GM21526 (cell line): ENCODE measurements around the gene KDM3B.

Experiments
- ATAC-seq: cut with Tn5 transposase; IDR thresholded peaks from one replicate; pipeline ENCODE4 v1.9.1; 2021; ENCODE audit warnings: moderate library complexity; ENCODE audit not compliant: unreplicated experiment, low FRiP score

Gene KDM3B

DNA sequence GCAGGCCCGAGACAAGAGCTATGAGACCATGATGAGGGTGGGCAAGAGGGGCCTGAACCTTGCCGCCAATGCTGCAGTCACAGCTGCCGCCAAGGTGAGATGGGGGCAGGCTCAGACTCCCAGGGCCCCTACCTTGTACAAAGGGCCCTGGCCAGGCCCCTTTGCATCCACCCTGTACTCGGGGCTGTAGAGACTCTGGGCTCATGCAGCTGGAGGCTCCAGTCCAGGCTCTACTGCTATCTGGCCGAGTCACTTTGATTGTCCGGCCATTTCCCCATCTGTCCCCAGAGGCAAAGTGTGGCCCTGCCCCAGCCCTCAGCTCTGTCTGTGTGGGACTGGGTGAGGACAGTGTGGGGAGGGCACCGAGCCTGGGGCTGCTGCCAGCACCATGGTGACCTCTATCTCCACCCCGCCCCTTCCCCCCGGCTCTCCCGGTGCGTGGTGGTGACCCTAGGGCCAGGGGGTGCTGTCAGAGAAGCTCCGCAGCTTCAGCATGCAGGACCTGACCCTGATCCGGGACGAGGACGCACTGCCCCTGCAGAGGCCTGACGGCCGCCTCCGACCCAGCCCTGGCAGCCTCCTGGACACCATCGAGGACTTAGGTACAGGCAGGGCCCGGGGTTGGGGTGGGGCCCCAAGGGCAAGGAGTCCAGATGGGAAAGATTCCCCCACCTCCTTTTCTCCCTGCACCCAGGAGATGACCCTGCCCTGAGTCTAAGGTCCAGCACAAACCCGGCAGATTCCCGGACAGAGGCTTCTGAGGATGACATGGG lies 92.5 kb downstream of the KDM3B start:
- ATAC-seq = no peak

DNA sequence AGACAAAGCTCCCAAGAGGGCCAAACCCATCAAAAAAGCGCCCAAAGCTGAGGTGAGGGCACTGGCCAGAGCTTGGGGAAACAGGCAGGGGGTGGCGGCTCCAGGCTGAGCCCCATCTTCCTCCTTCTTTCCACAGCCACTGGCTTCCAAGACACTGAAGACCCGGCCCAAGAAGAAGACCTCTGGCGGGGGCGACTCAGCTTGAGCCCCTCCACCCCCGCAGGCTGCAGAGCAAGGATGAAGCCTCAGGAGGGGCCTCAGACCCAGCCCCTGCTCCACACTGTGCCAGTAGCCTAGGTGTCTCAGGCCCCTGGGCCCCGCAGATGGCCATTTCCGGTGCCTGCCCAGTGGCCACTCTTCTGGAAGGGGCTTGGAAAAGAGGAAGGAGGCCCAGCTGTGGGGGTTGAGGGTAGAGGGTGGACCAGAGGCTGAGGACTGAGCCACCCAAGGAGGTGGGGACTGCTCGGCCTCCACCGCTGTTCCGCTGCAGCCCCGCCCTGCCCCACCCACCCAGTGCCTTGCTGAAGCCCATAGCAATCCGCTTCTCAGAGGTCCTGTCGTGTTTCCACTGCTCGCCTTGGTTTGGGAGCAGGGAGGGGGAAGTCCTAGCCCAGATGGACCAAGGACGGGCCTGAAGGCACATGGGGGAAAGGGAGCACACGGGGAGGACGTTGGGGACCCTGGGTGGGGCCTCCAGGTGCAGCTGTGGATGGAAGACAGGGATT lies 93.2 kb downstream of the KDM3B start:
- ATAC-seq = no peak

DNA sequence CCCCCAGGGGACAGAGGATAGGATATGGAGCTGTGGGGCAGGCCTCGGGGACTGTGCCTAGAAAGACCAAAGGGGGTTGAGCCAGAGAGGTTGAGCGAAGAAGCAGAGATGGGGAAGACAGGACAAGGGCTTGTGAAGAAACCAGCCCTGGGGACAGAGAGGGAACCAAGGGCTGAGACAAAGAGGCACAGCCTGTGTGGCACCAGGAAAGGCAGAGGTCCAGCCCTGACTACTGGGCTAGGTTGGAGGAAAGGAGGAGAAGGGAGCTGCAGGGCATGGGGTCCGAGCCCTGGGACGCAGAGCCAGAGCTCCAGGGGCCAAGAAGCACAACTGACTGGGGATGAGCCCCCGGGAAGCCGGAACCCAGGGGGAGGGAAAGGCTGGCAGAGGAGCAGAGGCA lies 95.6 kb downstream of the KDM3B start:
- no peak for ATAC-seq

DNA sequence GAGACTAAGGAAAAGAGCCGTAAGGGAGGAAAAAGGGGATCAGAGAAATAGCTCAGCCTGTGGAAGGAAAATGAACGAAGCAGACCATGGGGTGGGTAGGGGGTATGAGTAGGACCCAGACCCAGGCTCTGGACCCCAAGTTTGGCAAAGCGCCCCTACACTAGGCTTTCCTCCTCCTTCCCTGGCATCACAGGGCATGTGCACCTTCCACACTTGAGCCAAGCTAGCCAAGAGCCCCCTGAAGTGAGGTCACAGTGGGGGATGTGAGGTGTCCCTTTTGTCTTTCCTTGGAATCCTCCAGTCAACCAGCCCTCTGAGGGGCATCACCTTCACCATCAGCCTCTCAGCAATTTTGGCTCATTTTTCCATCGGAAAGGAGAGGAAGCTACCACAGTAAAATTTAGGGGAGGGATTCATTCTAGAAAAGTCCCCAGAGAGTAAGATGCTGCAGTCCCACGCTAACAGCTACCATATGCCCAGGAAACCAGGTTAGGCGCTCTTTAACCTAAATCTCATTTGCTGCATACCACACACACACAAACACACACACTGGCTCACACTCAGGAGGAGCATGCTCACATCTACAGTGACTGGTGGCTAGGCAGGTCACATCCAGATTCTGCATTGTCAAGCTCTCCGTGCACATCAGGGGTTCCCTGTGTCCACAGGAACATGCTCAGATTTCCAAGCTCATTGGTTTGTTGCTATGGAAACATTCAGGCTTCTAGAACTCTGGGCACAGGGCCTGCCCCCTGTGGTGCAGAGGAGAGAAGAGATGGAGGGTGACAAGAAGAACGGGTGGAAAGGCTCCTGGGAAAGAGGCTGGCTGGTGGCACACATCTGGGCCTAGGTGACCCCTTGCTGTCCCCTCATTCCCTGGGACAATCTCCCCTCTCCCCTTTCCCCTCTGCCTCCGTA lies 96.3 kb downstream of the KDM3B start:
- ATAC-seq = no peak

DNA sequence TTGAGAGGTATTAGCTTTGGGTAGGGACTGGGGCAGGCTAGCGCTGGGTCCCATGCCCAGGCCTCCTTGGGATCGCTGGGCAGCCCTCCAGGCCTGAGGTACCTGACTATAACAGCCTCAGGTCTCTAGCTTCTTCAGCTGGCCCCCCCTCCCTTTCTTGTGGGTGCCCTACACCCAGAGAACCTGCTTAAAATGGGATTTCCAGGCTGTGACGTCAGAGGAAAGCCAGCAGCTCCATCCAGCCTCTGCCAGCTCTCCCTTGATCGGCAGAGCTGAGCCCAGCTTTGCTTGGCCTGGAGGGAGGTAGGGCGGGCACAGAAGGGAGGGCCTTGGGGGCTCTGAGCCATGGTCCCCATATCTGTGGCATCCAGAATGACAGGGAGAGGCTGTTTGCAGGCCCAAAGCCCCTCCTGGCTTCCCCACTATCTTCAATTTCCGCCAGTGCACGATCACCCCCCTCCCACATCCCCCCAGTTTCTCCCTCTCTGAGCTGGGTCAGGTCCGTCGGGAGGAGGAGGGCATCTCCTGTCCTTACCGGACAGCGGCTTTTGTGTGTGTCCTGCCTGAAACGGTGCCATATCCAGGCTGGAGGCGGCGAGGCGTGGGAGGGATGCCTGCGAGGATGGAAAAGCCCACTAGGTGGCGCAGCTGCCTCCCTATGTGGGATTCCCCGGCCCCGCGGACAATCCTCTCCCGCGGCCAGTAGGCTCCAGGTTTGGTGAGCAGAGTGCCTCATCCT lies 97.2 kb downstream of the KDM3B start:
- no peak for ATAC-seq

DNA sequence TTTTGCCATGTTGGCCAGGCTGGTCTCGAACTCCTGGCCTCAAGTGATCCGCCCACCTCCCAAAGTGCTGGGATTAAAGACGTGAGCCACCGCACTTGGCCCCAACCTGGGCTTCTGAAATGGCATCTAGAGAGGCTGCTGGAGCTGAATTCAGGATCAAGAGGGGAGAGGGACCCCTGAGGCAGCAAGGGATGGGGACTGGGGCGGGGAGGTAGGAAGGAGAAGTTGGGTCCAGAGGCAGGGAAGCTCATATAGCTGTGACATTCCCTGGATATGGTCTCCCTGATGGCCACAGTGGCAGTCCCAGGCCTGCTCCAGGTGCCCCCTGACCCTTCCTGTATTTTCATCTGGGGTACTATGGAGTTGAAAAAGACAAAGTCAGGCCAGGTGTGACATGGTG lies 98.5 kb downstream of the KDM3B start:
- ATAC-seq = no peak

DNA sequence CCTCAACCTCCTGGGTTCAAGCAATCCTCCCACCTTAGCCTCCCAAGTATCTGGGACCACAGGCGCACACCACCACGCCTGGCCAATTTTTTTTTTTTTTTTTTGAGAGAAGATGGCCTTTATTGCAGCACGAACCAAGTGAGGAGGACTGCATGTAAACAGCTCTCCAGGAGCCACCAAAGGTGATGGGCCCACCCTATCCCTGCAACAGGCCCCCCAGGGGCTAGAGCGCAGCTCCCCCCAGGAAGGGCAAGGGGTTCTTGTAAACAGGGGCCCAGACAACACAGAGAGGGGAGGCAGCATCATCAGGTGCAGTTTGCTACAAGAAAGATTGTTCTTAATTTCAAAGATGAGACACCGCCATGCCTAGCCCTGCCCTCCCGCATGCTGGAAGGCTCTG lies 100.2 kb downstream of the KDM3B start:
- ATAC-seq = no peak

DNA sequence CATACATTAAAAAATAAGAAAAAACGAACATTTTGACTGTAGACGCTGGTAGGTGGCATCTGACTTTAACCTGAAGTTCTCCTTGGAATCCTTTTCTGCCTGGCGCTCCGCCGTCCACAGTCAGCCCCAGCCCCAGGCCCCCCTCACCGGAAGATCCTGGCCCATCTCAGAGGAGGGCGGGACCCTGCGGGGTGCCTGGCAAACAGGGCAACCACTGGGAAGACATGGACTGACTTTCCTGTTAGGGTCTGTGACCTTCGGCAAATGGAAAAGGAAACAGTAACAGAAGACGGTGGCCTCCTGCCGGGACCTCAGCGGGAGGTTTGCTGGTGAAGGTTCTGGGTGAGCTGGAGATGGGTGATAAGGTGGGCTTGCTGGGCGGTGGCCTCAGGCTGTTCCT lies 101.1 kb downstream of the KDM3B start:
- ATAC-seq = no peak

DNA sequence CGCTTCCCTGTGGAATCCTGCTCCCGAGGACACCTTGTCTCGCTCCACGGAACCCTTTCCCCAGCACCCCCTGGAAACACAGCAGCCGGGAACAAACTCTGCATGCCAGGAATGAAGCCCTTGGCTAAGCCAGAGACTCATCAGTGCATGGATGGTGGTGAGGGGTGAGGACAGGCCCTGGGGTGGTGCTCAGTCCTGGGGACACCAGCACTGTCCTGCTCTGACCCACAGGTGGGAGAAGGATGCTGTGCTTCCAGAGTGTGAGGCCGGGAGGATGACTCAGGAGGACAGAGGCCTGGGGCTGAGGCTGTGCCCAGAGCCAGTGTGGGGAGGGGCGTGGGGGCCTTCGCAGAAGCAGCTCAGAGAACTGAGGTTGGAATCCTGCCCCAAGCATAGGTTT lies 101.6 kb downstream of the KDM3B start:
- ATAC-seq = no peak

DNA sequence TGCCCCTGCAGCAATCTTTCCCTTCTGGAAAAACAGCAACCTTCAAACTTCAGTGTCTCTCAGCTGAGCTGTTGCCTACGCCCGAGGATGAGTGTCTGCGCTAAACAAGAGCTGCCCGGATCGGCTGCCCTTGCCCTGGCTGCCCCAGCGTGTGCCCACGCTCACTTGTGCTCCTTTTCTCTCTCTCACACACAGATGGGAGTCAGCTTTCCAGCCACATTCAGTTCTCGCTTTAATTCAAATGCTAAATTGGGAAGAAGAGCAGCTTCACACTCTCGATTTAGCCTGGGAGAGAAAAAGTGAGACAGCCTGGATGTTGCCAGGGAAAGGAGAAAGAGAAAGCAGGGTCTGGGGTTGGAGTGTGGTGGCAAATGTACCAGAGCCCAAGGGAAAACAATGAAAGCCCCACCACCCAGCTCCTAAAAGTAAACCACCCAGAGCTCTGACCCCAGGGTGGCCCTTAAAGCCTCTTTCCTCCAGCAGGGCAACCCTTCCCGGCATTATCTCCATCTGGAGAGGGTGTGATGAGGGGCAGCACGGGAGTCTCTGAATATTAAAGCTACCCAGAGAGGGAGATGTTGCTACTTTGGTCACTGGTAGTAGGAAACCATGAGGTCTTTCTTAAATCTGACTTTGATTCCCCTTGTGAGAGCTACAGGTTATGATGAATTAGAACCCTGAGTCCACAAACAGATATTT lies 102.9 kb downstream of the KDM3B start:
- no peak for ATAC-seq

DNA sequence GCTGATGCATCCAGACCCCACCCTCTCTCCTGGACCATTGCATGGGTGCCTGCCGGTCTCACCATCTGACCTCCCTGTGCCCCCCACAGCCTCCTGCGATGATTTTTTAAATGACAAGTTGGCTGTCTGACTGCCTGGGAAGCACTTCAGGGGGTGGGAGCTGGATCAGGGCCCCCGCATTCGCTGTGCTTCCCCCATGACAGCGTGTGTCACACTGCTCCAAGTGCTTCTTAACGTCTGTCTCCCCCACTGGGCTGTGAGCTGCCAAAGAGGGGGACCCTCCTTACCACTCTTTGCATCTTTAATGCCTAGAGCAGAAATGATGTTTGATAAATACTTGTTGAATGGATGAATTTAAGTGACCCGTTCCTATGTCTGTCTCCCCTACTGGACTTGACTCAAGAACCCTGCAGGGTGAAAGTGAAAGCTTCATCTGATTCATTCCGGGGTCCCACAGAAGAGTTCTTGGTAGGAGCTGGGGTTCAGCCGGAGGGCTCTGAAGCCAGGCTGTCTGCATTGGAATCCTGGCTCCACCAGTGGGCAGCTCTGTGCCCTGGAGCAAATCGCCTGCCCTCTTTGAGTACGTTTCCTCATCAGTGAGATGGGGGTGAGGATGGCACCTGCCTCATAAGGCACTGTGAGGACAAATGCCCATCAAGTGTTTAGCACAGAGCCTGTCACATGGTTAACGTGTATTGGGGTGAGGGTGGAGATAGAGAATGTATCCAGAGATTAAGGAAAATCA lies 105.2 kb downstream of the KDM3B start:
- ATAC-seq = no peak

DNA sequence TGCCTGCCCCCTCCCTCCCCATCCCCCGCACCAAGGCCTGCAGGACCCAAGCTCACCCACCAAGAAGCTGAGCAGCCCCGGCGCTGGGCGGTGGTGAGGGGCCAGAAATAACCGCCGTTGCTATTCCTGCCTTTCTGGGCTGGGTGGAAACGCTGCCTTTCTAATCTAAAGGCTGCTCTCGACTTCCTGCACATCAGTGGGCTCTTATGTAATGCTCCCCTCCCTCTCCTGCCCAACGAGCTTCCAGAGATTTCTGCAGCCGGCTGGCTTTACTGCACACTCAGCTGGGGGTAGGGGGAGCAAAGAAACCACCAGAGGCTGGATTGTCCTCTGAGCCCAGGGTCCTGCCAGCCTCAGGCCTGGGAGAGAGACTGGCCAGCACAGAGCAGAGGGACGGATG lies 105.9 kb downstream of the KDM3B start:
- no peak for ATAC-seq

DNA sequence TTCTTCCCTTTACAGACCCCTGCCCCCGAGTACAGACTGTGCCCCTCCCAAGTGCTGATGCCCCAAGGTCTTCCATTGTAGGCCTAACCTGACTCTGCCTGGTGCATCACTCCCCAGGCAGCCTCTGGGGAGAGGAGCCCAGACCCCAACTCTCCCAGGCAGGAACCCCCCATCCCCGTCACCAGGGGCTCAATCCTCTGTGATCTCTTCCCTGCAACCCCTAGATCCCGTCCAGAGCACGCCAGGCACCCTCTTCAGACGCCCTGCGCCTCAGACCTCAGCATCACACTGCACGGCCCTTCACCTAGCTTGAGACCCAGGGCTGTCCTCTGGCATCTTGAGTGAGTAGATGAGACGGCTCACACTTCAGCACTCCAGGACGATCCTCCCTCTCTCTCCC lies 106.4 kb downstream of the KDM3B start:
- ATAC-seq = no peak

DNA sequence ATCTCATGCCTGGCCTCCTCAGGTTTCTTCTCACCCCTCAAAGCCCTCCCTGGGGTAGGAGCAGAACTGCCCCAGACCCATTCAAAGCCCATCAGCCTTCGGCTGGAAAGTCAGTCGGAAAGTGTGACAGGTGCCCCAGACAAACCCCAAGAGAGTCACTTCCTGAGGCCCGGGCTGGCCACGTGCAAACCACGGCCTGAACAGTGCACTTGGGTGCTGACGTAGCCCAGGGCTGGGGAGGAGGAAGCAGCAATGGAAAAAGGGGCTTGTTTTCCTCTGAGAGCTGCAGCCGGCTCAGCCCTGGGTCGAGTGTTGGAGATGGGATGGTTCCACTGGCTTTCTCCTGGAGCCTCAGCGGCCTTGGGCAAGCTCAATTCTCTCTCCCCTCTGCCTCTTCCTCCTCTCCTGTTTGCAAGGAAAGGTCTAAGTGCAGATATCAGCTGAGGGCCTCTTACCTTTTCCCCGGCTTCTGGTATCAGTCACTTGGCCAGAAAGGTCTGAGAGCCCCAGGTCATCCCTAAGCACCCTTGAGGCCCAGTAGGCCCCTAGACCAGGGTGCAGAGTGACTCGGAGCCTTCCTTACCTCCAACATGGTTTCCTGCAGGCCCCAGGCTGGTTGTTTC lies 106.9 kb downstream of the KDM3B start:
- ATAC-seq = no peak

DNA sequence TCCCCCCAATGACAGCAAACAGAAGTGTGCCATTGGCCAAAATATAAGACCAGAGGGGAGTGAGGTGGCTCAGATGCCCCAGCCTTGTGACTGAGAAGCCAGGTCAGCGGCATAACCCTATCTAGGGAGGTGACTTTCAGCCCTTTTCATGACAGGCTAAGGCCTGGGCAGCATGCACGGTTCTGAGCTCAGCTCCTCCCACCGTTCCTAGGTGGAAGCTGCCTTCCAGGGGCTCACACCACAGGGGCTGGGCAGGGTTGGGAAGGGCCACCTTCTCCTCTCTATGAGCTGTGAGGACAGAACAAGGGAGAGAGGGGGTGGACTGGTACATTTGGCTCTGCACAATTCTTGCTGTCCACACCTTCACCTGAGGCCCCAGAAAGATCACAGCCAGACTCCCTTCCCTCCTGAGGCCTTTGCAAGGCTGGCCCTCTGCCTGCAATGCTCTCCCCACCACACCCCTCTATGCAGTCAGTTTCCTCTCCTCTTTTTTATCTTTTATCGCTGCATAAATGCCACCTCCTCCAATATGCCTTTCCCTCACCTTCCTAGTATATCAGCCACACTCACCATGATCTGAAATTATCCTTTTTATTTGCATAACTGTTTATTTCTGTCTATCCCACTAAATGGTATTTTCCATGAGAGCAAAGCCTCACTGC lies 107.7 kb downstream of the KDM3B start:
- ATAC-seq = no peak

DNA sequence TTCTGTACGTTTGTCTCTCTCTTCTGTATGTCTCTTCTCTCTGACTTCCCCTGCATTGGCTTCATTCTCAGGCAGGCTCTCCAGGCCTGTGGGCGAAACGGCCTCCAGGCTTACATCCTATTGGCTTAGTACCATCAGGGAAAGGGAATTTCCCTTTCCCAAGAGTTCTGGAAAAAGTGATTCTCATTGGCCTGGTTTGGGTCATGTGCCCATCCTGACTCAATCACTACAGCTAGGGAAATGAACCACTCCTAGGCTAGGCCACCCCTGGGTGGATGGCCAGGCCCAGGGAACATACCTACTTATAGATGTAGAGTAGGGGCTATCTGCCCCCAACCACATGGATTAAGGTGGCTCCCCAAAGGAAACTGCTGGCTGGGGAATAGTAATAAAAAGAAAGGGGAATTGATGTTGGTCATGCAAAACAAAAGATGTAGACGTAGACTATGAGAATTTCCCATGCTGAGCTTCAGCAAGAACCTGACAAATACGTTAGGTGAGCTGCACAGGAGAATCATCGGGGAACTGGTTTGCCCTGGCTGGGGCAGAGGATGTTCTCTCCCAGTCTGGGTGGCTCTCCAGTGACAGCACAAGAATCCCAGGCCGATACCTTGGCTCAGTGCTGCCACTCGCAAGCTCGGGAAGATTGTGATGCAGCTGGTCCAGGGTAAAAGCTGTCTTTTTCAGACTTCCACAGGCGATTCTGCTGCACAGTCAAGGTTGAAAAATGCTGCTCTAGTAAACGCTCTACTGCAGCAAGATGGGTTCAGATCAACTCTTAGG lies 109.0 kb downstream of the KDM3B start:
- ATAC-seq = no peak

DNA sequence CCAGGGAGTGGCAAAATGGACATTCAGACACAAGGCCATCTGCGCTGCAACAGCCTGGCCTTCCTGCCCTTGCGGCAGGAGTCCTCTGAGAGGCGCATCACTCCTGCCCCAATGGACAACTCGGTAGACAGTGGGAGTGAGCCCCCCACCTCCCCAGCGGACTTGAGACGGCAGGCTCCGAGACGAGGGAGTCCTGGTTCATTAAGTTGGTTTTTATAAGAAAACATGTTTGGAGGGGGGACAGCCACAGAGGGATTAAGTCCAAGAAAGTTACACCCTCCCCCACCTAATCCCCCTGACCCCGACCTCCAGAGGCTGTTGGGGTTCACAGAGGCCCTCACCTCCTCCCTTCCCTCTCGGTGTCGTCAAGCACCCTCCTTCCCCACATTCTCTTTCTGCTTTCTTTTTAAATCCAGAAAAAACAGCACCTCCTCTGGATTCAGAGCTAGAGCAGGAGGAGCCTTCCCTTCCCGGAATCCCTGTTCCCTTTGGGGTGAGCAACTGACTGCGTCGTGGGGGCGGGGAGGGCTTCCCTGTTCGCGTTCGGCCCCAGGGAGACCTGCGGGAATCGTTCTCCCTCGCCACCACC lies 111.0 kb downstream of the KDM3B start:
- ATAC-seq = no peak
